Liver (tissue), 9 donors: ENCODE data around the gene ZMAT5. TPM values are rescaled to one million over a fixed set of nuclear protein-coding genes. Genes with fewer than 3 reads are reported as not detected.

Source experiments
- DNase-seq: peaks from one replicate; pipeline ENCODE4 v3.0.0-alpha.2; 2017; ENCODE audit warnings: low spot score
- H3K27ac ChIP-seq, 2 donors: one replicate each; pipeline ENCODE4 v1.7.0; 2013; ENCODE audit warnings: inconsistent platforms in 2 of 2, low read length in 2 of 2, control low read depth in 1 of 2, low read depth in 1 of 2, mild to moderate bottlenecking in 1 of 2
- H3K27me3 ChIP-seq, 4 donors: one replicate each; pipeline versions ENCODE4 v1.6.1 to v1.7.0; 2013; ENCODE audit warnings: low read length in 3 of 4, inconsistent platforms in 1 of 4, mild to moderate bottlenecking in 1 of 4, moderate library complexity in 1 of 4; ENCODE audit not compliant: control insufficient read depth in 4 of 4, insufficient read depth in 4 of 4
- H3K36me3 ChIP-seq, 4 donors: one replicate each; pipeline versions ENCODE4 v1.6.1 to v1.7.0; 2013; ENCODE audit warnings: low read length in 3 of 4, mild to moderate bottlenecking in 3 of 4, low read depth in 1 of 4, moderate library complexity in 1 of 4; ENCODE audit not compliant: control insufficient read depth in 4 of 4, insufficient read depth in 3 of 4
- H3K4me1 ChIP-seq, 4 donors: one replicate each; pipeline versions ENCODE4 v1.6.1 to v1.7.0; 2013; ENCODE audit warnings: low read length in 3 of 4, mild to moderate bottlenecking in 3 of 4, moderate library complexity in 1 of 4; ENCODE audit not compliant: control insufficient read depth in 4 of 4, insufficient read depth in 4 of 4
- H3K4me3 ChIP-seq, 3 donors: one replicate each; pipeline versions ENCODE4 v1.6.1 to v1.7.0; 2013; ENCODE audit warnings: low read length in 3 of 3, control low read depth in 1 of 3, low read depth in 1 of 3, mild to moderate bottlenecking in 1 of 3
- H3K9ac ChIP-seq, 2 donors: one replicate each; pipeline ENCODE4 v1.7.0; 2013; ENCODE audit warnings: low read length in 2 of 2, mild to moderate bottlenecking in 2 of 2, moderate library complexity in 2 of 2, control low read depth in 1 of 2, low read depth in 1 of 2
- H3K9me3 ChIP-seq, 4 donors: one replicate each; pipeline versions ENCODE4 v1.6.1 to v1.7.0; 2013; ENCODE audit warnings: low read length in 3 of 4; ENCODE audit not compliant: control insufficient read depth in 4 of 4
- EGR1 ChIP-seq, 2 donors: IDR thresholded peaks; 2 replicates each; pipeline ENCODE4 v1.6.1; 2016 to 2018; ENCODE audit warnings: antibody characterized with exemption in 2 of 2, low read depth in 2 of 2
- FOXA1 ChIP-seq: IDR thresholded peaks from 2 replicates; pipeline ENCODE4 v1.6.1; 2016; ENCODE audit warnings: antibody characterized with exemption
- FOXA2 ChIP-seq: IDR thresholded peaks from 2 replicates; pipeline ENCODE4 v1.6.1; 2016; ENCODE audit warnings: antibody characterized with exemption
- GABPA ChIP-seq, 2 donors: IDR thresholded peaks in 1 of 2; conservative IDR thresholded peaks in 1 of 2; 2 replicates each; pipeline ENCODE4 v1.6.1; 2016; ENCODE audit warnings: antibody characterized with exemption in 2 of 2, mild to moderate bottlenecking in 1 of 2, moderate library complexity in 1 of 2
- HNF4A ChIP-seq, 2 donors: conservative IDR thresholded peaks; 2 replicates each; pipeline ENCODE4 v1.6.1; 2016; ENCODE audit warnings: antibody characterized with exemption in 2 of 2, mild to moderate bottlenecking in 2 of 2
- NR2F2 ChIP-seq: IDR thresholded peaks from 2 replicates; pipeline ENCODE4 v1.6.1; 2016; ENCODE audit warnings: antibody characterized with exemption
- RAD21 ChIP-seq, 2 donors: IDR thresholded peaks; 2 replicates each; pipeline ENCODE4 v1.6.1; 2016; ENCODE audit warnings: antibody characterized with exemption in 2 of 2, mild to moderate bottlenecking in 2 of 2
- SP1 ChIP-seq: IDR thresholded peaks from 2 replicates; pipeline ENCODE4 v1.6.1; 2018; ENCODE audit warnings: antibody characterized with exemption, mild to moderate bottlenecking
- TAF1 ChIP-seq: conservative IDR thresholded peaks from 2 replicates; pipeline ENCODE4 v1.6.1; 2016; ENCODE audit warnings: antibody characterized with exemption, mild to moderate bottlenecking
- YY1 ChIP-seq: IDR thresholded peaks from 2 replicates; pipeline ENCODE4 v1.6.1; 2016; ENCODE audit warnings: antibody characterized with exemption, mild to moderate bottlenecking
- WGBS: extraction: QIAGEN DNeasy Blood & Tissue Kit; methylation state at CpG from one replicate; pipeline ENCODE4 v1.1.7; 2013; 5-methylcytosine and 5-hydroxymethylcytosine counted together
- polyA plus RNA-seq, 2 donors: library from polyadenylated mRNA; stranded (reverse) in 1 of 2; unstranded in 1 of 2; fragments of 200-250 nt in 1 of 2; fragments of >200 nt in 1 of 2; fragmentation: Nextera tagmentation in 1 of 2; extraction: Ambion mirVana in 1 of 2; gene quantifications; one replicate each; pipeline versions ENCODE4 v1.2.1 to v1.2.3, GENCODE V29; 2013 to 2015
- total RNA-seq, 2 donors: library from RNA; depleted of rRNA; stranded (reverse); fragments of >200 nt; gene quantifications; one replicate each; pipeline ENCODE4 v1.2.3, GENCODE V29; 2014
- TF ChIP-seq, protein P1 (sequence below): IDR thresholded peaks from 2 replicates; pipeline ENCODE4 v1.6.1; 2016; ENCODE audit warnings: antibody characterized with exemption, mild to moderate bottlenecking
- TF ChIP-seq, protein P2 (sequence below): IDR thresholded peaks from 2 replicates; pipeline ENCODE4 v1.6.1; 2016; ENCODE audit warnings: antibody characterized with exemption
- TF ChIP-seq, protein P3 (sequence below): IDR thresholded peaks from 2 replicates; pipeline ENCODE4 v1.6.1; 2016; ENCODE audit warnings: antibody characterized with exemption
- TF ChIP-seq, protein P4 (sequence below): IDR thresholded peaks from 2 replicates; pipeline ENCODE4 v1.6.1; 2016; ENCODE audit warnings: antibody characterized with exemption
- TF ChIP-seq, protein P5 (sequence below): fragments of 150-350 bp; IDR thresholded peaks from 2 replicates; pipeline ENCODE4 v1.5.1; 2017; ENCODE audit warnings: improper control_type of control experiment, low read depth, low read length; ENCODE audit not compliant: missing input control
- donor health status: healthy.
- donor health status: healthy.
- donor health status: healthy.
- donor health status: healthy.
- donor health status: healthy.

ZMAT5 gene
- total and polyA plus RNA-seq, 4 donors = 9.2 to 18.8 (median 13.5) TPM

DNA sequence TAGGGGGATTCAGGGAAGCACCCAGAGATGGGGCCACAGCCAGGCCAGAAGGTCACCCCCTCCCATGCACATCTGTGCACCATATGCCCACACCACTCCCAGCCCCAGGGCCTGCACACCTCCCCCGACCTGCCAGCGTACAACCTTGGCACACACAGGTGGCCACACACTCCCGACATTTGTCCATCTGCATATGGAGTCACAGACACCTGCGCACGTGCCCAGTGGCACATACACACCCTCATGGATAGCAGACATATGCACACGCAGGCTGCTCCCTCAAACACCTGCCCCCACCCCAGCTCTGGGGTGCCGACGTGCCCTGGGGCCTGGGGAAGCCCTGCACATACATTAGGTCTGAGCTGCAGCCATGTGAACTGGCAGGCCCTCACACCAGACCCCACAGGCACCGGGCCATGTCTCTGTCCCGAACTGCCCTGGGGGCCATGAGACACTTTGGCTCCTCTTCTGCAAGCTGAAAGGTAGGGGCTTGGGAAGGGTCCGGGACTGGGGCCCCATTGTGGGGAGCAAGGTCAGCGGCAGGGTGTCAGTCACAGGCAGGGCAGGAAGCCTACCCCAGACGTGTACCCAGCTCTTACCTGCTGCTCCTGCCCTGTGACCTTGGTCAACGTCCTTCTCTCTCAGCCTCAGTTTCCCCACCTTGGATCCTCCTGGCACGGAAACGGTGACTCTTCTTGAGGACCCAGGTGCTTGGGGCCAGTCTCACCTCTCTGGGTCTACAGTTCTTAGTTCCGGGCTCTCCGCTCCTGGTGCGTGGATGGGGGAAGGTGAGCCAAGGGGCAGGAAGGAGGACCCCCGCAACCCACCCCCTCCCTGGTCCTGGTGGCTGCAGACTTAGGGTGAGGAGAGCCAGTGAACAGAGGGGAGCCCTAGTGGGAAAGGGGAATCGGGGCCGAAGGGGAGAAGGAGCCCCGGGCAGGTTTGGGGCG is 47.6 kb downstream of the ZMAT5 start:
- TF ChIP-seq SP1 = no peak
- TF ChIP-seq, protein P1, sequence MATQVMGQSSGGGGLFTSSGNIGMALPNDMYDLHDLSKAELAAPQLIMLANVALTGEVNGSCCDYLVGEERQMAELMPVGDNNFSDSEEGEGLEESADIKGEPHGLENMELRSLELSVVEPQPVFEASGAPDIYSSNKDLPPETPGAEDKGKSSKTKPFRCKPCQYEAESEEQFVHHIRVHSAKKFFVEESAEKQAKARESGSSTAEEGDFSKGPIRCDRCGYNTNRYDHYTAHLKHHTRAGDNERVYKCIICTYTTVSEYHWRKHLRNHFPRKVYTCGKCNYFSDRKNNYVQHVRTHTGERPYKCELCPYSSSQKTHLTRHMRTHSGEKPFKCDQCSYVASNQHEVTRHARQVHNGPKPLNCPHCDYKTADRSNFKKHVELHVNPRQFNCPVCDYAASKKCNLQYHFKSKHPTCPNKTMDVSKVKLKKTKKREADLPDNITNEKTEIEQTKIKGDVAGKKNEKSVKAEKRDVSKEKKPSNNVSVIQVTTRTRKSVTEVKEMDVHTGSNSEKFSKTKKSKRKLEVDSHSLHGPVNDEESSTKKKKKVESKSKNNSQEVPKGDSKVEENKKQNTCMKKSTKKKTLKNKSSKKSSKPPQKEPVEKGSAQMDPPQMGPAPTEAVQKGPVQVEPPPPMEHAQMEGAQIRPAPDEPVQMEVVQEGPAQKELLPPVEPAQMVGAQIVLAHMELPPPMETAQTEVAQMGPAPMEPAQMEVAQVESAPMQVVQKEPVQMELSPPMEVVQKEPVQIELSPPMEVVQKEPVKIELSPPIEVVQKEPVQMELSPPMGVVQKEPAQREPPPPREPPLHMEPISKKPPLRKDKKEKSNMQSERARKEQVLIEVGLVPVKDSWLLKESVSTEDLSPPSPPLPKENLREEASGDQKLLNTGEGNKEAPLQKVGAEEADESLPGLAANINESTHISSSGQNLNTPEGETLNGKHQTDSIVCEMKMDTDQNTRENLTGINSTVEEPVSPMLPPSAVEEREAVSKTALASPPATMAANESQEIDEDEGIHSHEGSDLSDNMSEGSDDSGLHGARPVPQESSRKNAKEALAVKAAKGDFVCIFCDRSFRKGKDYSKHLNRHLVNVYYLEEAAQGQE = no peak
- no peak for TF ChIP-seq FOXA1
- no peak for TF ChIP-seq RAD21 (IDR thresholded peaks at IDR 0.05)
- TF ChIP-seq TAF1 = no peak
- TF ChIP-seq, protein P2, sequence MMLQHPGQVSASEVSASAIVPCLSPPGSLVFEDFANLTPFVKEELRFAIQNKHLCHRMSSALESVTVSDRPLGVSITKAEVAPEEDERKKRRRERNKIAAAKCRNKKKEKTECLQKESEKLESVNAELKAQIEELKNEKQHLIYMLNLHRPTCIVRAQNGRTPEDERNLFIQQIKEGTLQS = no peak
- no peak for TF ChIP-seq YY1
- TF ChIP-seq, protein P3, sequence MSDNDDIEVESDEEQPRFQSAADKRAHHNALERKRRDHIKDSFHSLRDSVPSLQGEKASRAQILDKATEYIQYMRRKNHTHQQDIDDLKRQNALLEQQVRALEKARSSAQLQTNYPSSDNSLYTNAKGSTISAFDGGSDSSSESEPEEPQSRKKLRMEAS = no peak
- no peak for TF ChIP-seq NR2F2
- no peak for TF ChIP-seq GABPA (IDR thresholded peaks at IDR 0.05 in 1 of 2, conservative IDR thresholded peaks at IDR 0.05 in 1 of 2)
- TF ChIP-seq, protein P4, sequence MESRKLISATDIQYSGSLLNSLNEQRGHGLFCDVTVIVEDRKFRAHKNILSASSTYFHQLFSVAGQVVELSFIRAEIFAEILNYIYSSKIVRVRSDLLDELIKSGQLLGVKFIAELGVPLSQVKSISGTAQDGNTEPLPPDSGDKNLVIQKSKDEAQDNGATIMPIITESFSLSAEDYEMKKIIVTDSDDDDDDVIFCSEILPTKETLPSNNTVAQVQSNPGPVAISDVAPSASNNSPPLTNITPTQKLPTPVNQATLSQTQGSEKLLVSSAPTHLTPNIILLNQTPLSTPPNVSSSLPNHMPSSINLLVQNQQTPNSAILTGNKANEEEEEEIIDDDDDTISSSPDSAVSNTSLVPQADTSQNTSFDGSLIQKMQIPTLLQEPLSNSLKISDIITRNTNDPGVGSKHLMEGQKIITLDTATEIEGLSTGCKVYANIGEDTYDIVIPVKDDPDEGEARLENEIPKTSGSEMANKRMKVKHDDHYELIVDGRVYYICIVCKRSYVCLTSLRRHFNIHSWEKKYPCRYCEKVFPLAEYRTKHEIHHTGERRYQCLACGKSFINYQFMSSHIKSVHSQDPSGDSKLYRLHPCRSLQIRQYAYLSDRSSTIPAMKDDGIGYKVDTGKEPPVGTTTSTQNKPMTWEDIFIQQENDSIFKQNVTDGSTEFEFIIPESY = no peak
- TF ChIP-seq EGR1 (IDR thresholded peaks at IDR 0.05; ENCODE audit: low read depth in 2 of 2) = no peak
- TF ChIP-seq FOXA2 = no peak
- TF ChIP-seq, protein P5, sequence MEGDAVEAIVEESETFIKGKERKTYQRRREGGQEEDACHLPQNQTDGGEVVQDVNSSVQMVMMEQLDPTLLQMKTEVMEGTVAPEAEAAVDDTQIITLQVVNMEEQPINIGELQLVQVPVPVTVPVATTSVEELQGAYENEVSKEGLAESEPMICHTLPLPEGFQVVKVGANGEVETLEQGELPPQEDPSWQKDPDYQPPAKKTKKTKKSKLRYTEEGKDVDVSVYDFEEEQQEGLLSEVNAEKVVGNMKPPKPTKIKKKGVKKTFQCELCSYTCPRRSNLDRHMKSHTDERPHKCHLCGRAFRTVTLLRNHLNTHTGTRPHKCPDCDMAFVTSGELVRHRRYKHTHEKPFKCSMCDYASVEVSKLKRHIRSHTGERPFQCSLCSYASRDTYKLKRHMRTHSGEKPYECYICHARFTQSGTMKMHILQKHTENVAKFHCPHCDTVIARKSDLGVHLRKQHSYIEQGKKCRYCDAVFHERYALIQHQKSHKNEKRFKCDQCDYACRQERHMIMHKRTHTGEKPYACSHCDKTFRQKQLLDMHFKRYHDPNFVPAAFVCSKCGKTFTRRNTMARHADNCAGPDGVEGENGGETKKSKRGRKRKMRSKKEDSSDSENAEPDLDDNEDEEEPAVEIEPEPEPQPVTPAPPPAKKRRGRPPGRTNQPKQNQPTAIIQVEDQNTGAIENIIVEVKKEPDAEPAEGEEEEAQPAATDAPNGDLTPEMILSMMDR = no peak
- TF ChIP-seq HNF4A (conservative IDR thresholded peaks at IDR 0.05) = no peak
- Histone ChIP-seq H3K9me3 (no peaks in the 10 kb centered on the region), H3K27me3 (peaks cover 0 to 4% (median 2%) of the 10 kb centered on the region in 4 donors), H3K36me3 (no peaks in the 10 kb centered on the region), H3K9ac (no peak overlapping the region), H3K27ac (no peak overlapping the region), H3K4me1 (peaks cover 0 to 8% (median 2%) of the 10 kb centered on the region in 4 donors), H3K4me3 (peak overlapping the region in 1 of 3 donors; percentile 38)
- DNase-seq = no peak
- WGBS = 47% methylated on average over 24 of the region's 24 CpGs
